Measurements from ENCODE around the gene TAS2R14.

- TF ChIP-seq, protein P1, sequence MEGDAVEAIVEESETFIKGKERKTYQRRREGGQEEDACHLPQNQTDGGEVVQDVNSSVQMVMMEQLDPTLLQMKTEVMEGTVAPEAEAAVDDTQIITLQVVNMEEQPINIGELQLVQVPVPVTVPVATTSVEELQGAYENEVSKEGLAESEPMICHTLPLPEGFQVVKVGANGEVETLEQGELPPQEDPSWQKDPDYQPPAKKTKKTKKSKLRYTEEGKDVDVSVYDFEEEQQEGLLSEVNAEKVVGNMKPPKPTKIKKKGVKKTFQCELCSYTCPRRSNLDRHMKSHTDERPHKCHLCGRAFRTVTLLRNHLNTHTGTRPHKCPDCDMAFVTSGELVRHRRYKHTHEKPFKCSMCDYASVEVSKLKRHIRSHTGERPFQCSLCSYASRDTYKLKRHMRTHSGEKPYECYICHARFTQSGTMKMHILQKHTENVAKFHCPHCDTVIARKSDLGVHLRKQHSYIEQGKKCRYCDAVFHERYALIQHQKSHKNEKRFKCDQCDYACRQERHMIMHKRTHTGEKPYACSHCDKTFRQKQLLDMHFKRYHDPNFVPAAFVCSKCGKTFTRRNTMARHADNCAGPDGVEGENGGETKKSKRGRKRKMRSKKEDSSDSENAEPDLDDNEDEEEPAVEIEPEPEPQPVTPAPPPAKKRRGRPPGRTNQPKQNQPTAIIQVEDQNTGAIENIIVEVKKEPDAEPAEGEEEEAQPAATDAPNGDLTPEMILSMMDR (IDR thresholded peaks at IDR 0.05 in 4 of 5, conservative IDR thresholded peaks at IDR 0.05 in 1 of 5), result no peak
- no peak for TF ChIP-seq POLR2A (IDR thresholded peaks at IDR 0.05)
These were observed 17.0 kb upstream of the TAS2R14 start for GRCh38 chr12:10956085-10956484.
